DOHH2 (cell line): ENCODE data around the gene FBXW2.

ENCODE experiments used
- H3F3A ChIP-seq: fragments of 200-600 bp; sonication (generic), shearing (Covaris generic); 2 replicates; pipeline ENCODE4 v1.6.0; 2016; ENCODE audit warnings: antibody characterized with exemption, mild to moderate bottlenecking; ENCODE audit not compliant: control insufficient read depth, insufficient read depth
- H3K27ac ChIP-seq: fragments of 200-600 bp; sonication (generic); 2 replicates; pipeline ENCODE4 v1.5.1; 2014; ENCODE audit warnings: low read depth, mild to moderate bottlenecking, low read length, moderate library complexity
- H3K27me3 ChIP-seq: fragments of 200-600 bp; sonication (generic); 2 replicates; pipeline ENCODE4 v1.6.1; 2014; ENCODE audit warnings: mild to moderate bottlenecking, low read length, mixed read lengths; ENCODE audit not compliant: control insufficient read depth
- H3K36me3 ChIP-seq: fragments of 200-600 bp; sonication (generic); 2 replicates; pipeline ENCODE4 v1.6.1; 2014; ENCODE audit warnings: mild to moderate bottlenecking, low read length, moderate library complexity, mixed read lengths; ENCODE audit not compliant: control insufficient read depth
- H3K4me1 ChIP-seq: fragments of 200-600 bp; sonication (generic); 2 replicates; pipeline ENCODE4 v1.6.1; 2014; ENCODE audit warnings: mild to moderate bottlenecking, low read length, mixed read lengths; ENCODE audit not compliant: control insufficient read depth
- H3K4me2 ChIP-seq: fragments of 200-600 bp; sonication (generic); 2 replicates; pipeline ENCODE4 v1.6.0; 2014; ENCODE audit warnings: mild to moderate bottlenecking, low read length, moderate library complexity
- H3K4me3 ChIP-seq: fragments of 200-600 bp; sonication (generic); 2 replicates; pipeline ENCODE4 v1.5.1; 2014; ENCODE audit warnings: mild to moderate bottlenecking, low read length, mixed read lengths
- H3K79me2 ChIP-seq: fragments of 200-600 bp; sonication (generic); 2 replicates; pipeline ENCODE4 v1.6.1; 2014; ENCODE audit warnings: mild to moderate bottlenecking, low read length, mixed read lengths; ENCODE audit not compliant: control insufficient read depth
- H3K9me2 ChIP-seq: fragments of 200-600 bp; sonication (generic); replicated peaks from 2 replicates; pipeline ENCODE4 v1.6.1; 2014; ENCODE audit warnings: mild to moderate bottlenecking, low read length, mixed read lengths; ENCODE audit not compliant: control insufficient read depth
- H3K9me3 ChIP-seq: fragments of 200-600 bp; sonication (generic); 2 replicates; pipeline ENCODE4 v1.6.1; 2014; ENCODE audit warnings: antibody characterized with exemption, low read length, mixed read lengths; ENCODE audit not compliant: control insufficient read depth, insufficient read depth
- H4K20me1 ChIP-seq: fragments of 200-600 bp; sonication (generic); 2 replicates; pipeline ENCODE4 v1.6.0; 2014; ENCODE audit warnings: low read depth, mild to moderate bottlenecking, antibody characterized with exemption, low read length, moderate library complexity; ENCODE audit not compliant: control insufficient read depth, insufficient read depth
- CTCF ChIP-seq: fragments of 200-600 bp; sonication (generic); IDR thresholded peaks from one replicate; pipeline ENCODE4 v1.5.1; 2014; ENCODE audit warnings: antibody characterized with exemption, mild to moderate bottlenecking, low read depth, low read length; ENCODE audit not compliant: poor library complexity, severe bottlenecking
- EZH2phosphoT487 ChIP-seq: fragments of 200-600 bp; sonication (generic); IDR thresholded peaks from 2 replicates; pipeline ENCODE4 v1.6.1; 2017; ENCODE audit warnings: borderline replicate concordance, mild to moderate bottlenecking, antibody characterized with exemption, low read length, moderate library complexity, mixed read lengths

Gene FBXW2

GRCh38 chr9:120767451-120767850 lies 25.8 kb downstream of the FBXW2 start:
- H3K36me3 ChIP-seq = peaks cover 88% of the 10 kb centered on the region
- TF ChIP-seq EZH2phosphoT487 (no peak), CTCF (no peak)
- no peaks in the 10 kb centered on the region for H3K27me3 ChIP-seq
- H3K27ac ChIP-seq = no peak overlapping the region
- H3K4me1 ChIP-seq = no peaks in the 10 kb centered on the region
- H3K9me2 ChIP-seq = no peaks in the 10 kb centered on the region
- H3F3A ChIP-seq = no peaks in the 10 kb centered on the region
- H3K9me3 ChIP-seq = no peaks in the 10 kb centered on the region
- H4K20me1 ChIP-seq = no peaks in the 10 kb centered on the region
- H3K4me3 ChIP-seq = no peak overlapping the region
- H3K4me2 ChIP-seq = no peak overlapping the region
- H3K79me2 ChIP-seq = no peaks in the 10 kb centered on the region

GRCh38 chr9:120765910-120766425 lies 27.2 kb downstream of the FBXW2 start:
- no peaks in the 10 kb centered on the region for H3K27me3 ChIP-seq
- H3K4me3 ChIP-seq = no peak overlapping the region
- no peak overlapping the region for H3K4me2 ChIP-seq
- H3K36me3 ChIP-seq = peaks cover 85% of the 10 kb centered on the region
- H3K9me3 ChIP-seq = no peaks in the 10 kb centered on the region
- H3K9me2 ChIP-seq = no peaks in the 10 kb centered on the region
- H4K20me1 ChIP-seq = no peaks in the 10 kb centered on the region
- no peaks in the 10 kb centered on the region for H3F3A ChIP-seq
- no peak for TF ChIP-seq EZH2phosphoT487
- TF ChIP-seq CTCF = no peak
- no peaks in the 10 kb centered on the region for H3K4me1 ChIP-seq
- H3K79me2 ChIP-seq = no peaks in the 10 kb centered on the region
- no peak overlapping the region for H3K27ac ChIP-seq

GRCh38 chr9:120764476-120764875 lies 28.7 kb downstream of the FBXW2 start:
- Histone ChIP-seq H3K4me2 (no peak overlapping the region), H3K9me2 (no peaks in the 10 kb centered on the region), H3K9me3 (no peaks in the 10 kb centered on the region), H3K4me3 (no peak overlapping the region), H3K4me1 (no peaks in the 10 kb centered on the region), H3K27ac (no peak overlapping the region), H3K27me3 (no peaks in the 10 kb centered on the region), H4K20me1 (no peaks in the 10 kb centered on the region), H3K36me3 (peaks cover 78% of the 10 kb centered on the region), H3K79me2 (no peaks in the 10 kb centered on the region), H3F3A (0 out of 2 replicates have a peak, but pooled peaks cover under 1% of the 10 kb centered on the region)
- TF ChIP-seq CTCF (no peak), EZH2phosphoT487 (no peak)

- H3K27me3 ChIP-seq = no peaks in the 10 kb centered on the region
Measured at GRCh38 chr9:120761006-120761405, 32.2 kb downstream of the FBXW2 start.

More at GRCh38 chr9:120761006-120761405, 32.2 kb downstream of the FBXW2 start:
- H4K20me1 ChIP-seq = no peaks in the 10 kb centered on the region
- no peak overlapping the region for H3K4me3 ChIP-seq
- peaks cover 34% of the 10 kb centered on the region for H3K4me1 ChIP-seq
- peaks cover 66% of the 10 kb centered on the region for H3K36me3 ChIP-seq
- H3K4me2 ChIP-seq = no peak overlapping the region
- H3F3A ChIP-seq = peaks cover 23% of the 10 kb centered on the region; the same call in 1 of the 2 replicates
- TF ChIP-seq CTCF (no peak), EZH2phosphoT487 (no peak)
- no peak overlapping the region for H3K27ac ChIP-seq
- H3K9me3 ChIP-seq = no peaks in the 10 kb centered on the region
- H3K9me2 ChIP-seq = no peaks in the 10 kb centered on the region
- no peaks in the 10 kb centered on the region for H3K79me2 ChIP-seq
